A204.1 (cell line): ENCODE data around the gene PLB1.

ENCODE experiments used
- FAIRE-seq: peaks from 2 replicates; lab custom pipeline; 2012; peaks lifted over from hg19 to GRCh38; lab: Jason Lieb, UNC

Gene PLB1

DNA sequence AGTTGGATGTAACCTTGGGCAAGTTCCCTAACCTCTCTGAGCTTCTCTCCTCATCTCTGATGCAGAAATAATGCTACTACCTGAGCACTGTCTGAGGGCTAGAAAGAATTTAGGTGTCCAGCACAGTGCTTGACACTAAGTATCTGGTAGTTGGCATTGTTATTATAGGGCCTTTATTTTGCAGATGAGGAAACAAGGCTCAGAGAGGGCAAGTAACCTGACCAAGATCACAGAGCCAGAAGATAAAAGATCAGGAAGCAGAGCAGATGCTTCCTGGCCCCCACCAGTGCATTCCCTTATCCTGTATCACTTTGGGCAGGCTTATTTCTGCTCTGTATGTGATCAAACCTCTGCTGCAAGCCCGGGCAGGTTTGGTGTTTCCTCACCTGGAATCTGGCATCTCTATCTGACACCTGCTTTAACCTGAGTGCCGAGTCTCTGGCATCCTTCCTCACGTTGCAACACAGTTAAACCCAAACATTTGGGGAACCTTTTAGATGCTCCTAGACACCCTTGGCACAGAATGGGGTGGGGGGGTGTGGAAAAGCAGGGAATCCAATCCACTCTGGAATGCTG, 69.9 kb downstream of the PLB1 start:
- no peak for FAIRE-seq

- no peak for FAIRE-seq
Measured at GRCh38 chr2:28566521-28567041, 70.7 kb downstream of the PLB1 start.

DNA sequence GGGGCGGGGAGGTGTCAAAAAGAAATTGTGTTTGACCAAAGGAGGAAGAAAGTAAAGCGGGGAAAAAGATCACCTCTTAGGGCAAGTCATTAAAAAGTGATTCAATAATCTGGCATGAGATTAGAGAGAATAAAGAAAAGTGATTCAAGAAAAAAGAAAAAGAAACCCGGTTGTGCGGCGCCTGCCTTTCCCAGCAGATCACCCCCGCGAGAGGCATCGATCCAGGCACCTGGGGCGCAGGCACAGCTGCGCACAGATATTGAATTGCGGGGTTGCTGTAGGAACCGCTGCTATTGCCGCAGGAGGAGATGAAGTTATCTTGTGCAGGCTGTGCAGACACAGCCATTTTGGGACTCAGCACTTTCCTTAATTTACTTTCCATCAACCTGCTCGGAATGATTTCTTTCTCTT, 71.2 kb downstream of the PLB1 start:
- no peak for FAIRE-seq

DNA sequence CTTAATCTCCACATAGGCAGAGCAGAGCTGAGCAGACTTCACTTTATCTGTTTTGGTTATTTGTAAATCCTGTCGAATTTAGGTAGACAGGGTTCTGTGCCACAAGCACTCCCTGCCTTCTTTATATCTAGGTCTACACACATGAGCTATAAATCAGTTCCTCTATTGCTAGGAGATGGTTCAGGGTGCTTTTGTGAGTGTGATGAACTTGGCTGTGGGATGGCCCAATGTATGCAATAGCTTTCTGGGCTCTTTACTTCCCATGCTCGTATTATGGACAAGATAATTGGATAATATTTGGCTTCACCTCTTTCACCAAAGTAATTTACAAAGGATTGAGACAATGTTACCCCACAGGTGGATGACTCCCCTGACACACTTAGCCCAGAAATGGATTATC, 72.2 kb downstream of the PLB1 start:
- FAIRE-seq, result no peak

DNA sequence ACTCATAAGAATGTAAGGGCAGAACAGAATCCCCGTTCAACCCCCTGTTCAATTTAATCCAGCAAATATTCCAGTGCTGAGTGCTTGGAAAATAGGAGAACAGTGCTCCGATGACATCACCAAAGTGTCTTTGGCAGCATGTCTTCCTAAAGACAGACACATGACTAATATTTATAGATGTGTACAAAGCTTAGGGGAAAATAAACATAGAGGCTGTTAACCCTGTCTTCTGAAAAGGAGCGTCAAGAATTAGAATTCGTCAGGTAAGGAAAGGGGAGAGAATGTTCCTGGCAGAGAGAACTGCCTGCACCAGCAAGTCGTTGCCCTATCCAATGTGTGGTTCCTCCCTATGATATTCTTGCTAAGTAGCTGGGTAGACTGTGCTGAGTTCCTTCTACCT, 72.7 kb downstream of the PLB1 start:
- FAIRE-seq, result no peak

GRCh38 chr2:28570431-28570830, 74.6 kb downstream of the PLB1 start:
- no peak for FAIRE-seq

DNA sequence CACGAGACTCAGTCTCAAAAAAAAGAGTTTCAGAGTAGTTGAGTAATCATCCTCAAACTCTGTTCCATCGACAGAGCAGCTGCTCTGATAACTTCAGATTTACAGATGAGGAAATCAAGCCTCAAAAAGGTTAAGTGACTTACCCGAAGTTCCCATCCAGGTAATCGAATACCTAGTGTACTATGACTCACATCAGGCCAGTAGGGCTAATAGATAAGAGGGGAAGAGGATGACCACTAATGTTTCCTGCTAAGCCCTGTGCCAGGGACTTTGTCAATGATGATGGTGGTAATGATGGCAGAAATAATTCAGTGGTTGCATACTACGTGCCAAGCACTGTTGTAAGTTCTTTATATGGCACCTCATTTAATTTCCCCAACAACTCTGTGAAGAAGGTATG, 80.9 kb downstream of the PLB1 start:
- FAIRE-seq, result no peak

GRCh38 chr2:28577791-28578680, 82.2 kb downstream of the PLB1 start:
- no peak for FAIRE-seq

- FAIRE-seq, result no peak
Measured at GRCh38 chr2:28578774-28579173, 82.9 kb downstream of the PLB1 start.

DNA sequence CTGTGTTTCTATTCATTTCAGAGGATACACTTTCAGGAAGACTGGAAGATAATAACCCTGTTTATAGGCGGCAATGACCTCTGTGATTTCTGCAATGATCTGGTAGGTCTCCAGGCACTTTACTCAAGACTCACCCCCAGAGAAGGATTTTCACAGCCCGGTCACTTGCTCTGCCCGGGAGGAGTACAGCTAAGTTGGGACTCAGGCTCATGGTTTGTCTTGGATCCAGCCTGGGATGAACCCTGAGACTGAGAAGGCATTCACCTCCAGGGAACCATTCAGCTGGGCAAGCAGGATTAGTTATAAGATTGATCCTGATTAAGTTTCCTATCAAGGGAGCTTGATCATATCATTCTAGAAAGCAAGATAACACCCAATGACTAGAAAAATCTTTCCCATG, 83.7 kb downstream of the PLB1 start:
- FAIRE-seq, result no peak

- FAIRE-seq, result no peak
Measured at GRCh38 chr2:28580078-28580477, 84.2 kb downstream of the PLB1 start.

DNA sequence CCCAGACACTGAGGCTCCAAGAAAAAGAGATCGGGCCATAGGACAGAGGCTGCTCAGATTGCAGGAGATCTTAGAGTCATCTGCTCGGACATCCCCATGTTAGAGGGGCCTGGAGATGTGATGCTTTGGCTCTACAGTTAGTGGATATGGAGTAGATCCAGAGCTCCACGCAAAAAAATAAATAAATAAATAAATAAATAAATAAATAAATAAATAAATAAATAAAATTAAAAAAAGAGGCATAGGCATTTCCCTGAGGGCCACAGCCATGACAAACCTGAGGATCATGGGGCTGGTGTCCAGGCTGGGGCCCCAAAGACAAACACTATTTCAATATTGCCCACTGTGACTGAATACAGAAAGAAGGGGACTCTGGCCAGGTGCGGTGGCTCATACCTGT, 85.5 kb downstream of the PLB1 start:
- FAIRE-seq, result no peak

- FAIRE-seq, result no peak
Measured at GRCh38 chr2:28582152-28582551, 86.3 kb downstream of the PLB1 start.

DNA sequence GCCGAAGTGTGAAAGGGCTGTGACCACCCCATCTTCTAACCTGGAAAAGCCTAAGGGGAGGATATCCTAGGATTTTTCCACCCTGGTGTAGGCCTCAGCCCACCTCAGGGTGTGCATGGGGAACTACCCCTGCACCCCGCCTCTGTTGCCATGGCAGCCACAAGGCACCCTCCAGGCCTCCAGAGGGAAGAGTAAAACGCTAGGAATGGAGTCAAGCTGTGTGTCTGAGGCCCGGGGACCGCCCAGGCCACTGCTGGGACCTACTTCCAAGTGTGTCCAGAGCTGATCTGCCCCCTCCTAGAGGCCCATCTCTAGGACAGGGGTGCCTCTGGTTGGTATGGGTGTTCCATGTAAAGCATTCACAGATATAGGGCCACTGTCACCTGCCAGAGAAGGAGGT, 86.7 kb downstream of the PLB1 start:
- FAIRE-seq, result no peak

- no peak for FAIRE-seq
Measured at GRCh38 chr2:28583899-28584553, 88.2 kb downstream of the PLB1 start.

GRCh38 chr2:28586867-28587266, 91.0 kb downstream of the PLB1 start:
- FAIRE-seq, result no peak

- no peak for FAIRE-seq
Measured at GRCh38 chr2:28587526-28588291, 91.8 kb downstream of the PLB1 start.

GRCh38 chr2:28588292-28588670, 92.4 kb downstream of the PLB1 start:
- FAIRE-seq, result no peak

DNA sequence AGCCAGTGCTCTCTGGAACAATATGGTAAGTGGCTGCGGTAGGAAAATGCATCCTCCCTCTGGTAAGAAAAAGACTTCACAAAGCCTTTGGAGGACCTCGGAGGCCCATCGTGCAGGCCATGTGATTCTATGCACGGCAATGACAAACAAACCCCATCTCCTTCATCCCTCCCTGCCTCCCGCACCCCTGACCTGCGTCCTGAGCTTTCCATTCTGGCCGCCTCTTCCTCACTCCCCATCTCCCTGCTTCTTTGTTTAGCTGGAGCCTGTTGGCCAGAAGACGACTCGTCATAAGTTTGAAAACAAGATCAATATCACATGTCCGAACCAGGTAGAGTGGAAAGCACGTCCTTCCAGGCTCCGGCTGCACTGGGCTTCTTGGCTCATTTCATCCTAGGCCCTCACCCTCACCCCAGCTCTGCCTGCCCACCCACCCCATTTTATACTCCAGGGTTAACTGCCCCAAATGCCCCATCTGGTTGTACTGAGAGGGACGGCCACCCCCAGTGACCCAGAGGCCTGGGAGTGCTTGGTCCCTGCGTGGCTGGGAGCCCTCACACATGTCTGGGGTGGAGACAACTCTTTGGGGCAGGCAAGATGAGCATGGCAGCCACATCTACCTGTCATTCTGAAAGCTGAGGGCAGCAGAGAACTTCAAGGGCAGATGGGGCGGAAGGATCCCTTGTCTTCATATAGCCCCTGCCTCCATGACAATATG, 94.0 kb downstream of the PLB1 start:
- no peak for FAIRE-seq

DNA sequence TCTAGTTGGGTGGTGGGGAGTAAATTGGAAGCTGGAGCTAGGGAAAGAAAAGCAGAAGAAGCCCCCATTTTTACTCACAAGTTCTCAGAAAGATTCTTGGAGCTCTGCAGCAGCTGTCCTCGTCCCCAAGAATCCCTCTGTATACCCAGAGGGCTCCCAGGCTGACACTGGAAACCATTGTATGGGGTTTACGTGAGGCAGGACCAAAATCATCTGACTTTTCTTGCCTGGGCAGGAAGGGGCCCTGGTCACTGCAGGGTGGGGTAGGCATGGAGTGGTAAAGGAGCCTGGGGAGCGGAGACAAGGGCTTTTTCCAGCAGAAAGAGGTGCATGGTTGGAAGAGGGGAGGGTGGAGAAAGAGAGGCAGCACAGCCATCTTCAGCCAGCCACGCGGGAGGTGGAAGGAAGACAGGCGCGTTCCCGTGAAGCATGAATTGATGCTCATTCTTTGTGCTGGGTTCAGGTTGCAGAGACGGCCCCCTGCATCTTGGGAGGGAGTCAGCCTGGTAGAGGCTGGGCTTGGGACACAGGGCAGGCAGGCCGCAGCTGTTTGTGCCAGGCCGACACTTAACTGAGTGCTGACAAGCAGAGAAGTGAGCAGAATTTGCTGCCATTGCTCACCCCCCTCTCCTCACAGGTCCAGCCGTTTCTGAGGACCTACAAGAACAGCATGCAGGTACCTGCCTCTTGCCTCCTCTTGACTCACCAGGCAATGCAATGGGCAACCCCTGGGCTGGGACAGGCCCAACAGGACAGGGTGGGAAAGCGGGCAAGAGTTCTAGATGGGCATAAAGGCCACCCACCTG, 94.8 kb downstream of the PLB1 start:
- FAIRE-seq, result no peak
